ENCODE data around the gene MRO.
"Not testable (repeated sequence)": the region's sequence is repeated elsewhere in the genome, so short reads cannot be mapped to it uniquely, and the experiment has no call there.

Gene MRO

DNA sequence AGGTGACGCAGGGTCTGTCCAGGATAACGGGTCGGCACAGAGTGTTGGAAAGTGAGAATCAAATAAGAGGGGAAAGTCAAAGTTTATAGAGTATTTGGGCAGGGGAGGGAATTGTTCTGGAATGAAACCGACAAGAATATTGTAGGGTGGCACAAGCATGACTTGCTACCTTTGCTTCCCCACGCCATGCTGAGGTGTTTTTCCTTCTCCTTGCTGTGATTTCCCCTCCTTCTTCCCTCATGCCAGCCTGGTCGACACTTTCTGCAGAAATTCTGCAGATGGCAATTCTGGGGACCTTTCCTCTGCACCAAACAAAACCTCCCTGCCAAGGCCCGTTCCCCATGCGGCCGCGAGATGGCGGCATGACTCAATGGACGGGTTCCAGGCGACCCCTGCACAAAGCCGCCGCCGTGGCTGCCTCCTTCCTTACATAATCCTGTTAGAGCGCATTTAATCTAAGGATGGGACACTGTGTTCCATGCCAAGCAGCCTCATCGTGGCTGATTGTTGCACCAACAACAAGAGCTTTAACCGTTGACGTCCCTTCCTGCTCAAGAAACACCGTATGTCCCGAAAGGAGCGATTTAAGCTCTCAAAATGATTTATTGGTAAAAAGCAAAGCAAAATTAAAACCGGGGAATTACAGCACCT, at the start of gene MRO:
TSS of gene MRO (minus strand) at position 289 of the 651 bp plus-strand sequence. CDS start 10,616 bp downstream, outside the sequence.
- peak; percentile 21 to 61 for DNase-seq (ENCODE audit: low read depth in 1 of 2, low spot score in 1 of 2)
- TF ChIP-seq JUND (IDR thresholded peaks at IDR 0.05; ENCODE audit: low read depth): no peak
- in situ Hi-C loops (cut with HindIII; ENCODE audit: low pct_unique_long_range_greater_than_20kb, low sequenced_read_pairs): no loop called here

DNA sequence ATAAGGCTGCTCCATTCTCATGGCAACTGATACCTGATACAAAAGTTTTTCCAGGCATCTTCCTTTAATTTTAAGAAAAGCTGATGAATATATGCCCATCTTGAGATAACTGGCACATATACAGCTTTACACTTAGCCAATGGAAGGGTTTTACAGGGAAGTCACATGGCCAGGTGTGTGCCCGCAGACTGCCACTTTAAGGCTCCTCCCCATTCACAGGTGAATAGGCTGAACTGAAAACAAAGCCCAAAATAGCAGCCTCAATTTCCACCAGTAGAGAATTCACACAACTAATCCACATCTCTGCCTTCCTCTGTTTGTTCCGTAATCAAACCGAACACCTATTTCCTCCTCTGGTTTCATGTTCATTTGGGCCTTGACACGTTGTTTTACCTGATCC, 49.3 kb upstream of the MRO start:
- in situ Hi-C loops (cut with HindIII; ENCODE audit: low pct_unique_long_range_greater_than_20kb, low sequenced_read_pairs): no loop called here
- no peak for DNase-seq (ENCODE audit: low read depth in 1 of 2, low spot score in 1 of 2)
- TF ChIP-seq JUND (IDR thresholded peaks at IDR 0.05; ENCODE audit: low read depth): no peak

DNA sequence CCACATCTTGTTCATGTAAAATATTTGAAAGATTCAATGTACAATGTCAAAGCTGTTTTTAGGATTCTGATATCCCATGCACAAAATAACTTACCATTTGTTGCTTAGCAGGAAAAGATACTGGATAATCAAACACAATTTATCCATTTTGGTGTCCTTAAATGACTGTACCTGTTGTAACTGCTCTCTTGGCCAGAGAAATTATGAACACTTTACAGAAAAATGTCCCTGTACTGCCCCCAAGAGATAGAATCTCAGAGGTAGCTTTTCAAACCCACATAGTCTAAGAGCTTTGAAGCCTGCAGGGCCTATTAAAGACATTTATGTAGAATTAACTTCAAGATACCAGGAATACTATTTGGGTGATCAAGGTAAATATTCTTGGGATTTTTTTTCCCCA, 46.9 kb upstream of the MRO start:
- in situ Hi-C loops (cut with HindIII; ENCODE audit: low pct_unique_long_range_greater_than_20kb, low sequenced_read_pairs): no loop called here
- TF ChIP-seq JUND (IDR thresholded peaks at IDR 0.05; ENCODE audit: low read depth): no peak
- DNase-seq (ENCODE audit: low read depth in 1 of 2, low spot score in 1 of 2): no peak

DNA sequence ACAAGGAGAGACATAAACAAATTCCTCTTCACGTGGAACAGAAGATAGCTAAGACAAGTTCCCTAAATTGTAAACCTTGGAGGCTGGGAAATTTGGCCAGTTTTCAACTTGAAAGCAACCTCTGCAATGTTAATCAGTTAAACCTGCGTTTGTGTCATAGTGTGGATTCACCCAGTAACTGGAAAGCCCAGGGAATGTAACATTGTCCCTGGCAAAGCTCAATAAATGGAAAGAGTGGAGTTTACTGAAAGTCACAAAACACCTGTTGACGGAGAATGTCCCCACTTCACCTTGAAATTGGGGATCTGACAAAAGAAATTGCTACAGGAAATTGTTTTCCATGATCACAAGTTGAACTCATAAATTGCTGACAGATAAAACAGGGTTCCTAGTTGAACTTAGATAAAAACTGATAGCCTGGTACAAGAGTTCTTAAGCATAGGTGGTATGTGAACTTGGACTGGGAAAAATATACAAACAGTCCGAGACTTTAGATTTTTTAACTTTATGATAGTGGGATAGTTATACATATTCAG, 44.1 kb upstream of the MRO start:
- in situ Hi-C loops (cut with HindIII; ENCODE audit: low pct_unique_long_range_greater_than_20kb, low sequenced_read_pairs): no loop called here
- DNase-seq (ENCODE audit: low read depth in 1 of 2, low spot score in 1 of 2): no peak
- no peak for TF ChIP-seq JUND (IDR thresholded peaks at IDR 0.05; ENCODE audit: low read depth)

DNA sequence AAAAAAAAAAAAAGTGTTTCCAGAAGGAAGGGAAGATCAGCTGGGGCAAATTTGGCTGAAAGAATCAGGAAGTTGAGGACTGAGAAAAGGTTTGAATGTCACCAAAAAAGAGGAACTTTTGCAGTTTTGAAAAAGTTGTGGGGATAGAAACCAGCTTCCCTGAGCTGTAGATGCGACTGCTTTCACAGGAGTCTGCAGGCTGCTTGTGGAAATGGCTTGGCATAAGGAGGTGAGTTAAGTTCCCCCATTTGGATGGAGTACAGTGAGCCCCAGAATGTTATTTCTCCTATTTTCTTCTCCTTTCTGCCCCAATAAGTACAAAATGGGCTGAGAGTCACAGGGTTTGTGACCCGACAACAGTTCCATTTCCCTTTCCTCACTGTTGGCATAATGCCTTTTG, 42.6 kb upstream of the MRO start:
- TF ChIP-seq JUND (IDR thresholded peaks at IDR 0.05; ENCODE audit: low read depth): no peak
- no peak for DNase-seq (ENCODE audit: low read depth in 1 of 2, low spot score in 1 of 2)
- in situ Hi-C loops (cut with HindIII; ENCODE audit: low pct_unique_long_range_greater_than_20kb, low sequenced_read_pairs): no loop called here

DNA sequence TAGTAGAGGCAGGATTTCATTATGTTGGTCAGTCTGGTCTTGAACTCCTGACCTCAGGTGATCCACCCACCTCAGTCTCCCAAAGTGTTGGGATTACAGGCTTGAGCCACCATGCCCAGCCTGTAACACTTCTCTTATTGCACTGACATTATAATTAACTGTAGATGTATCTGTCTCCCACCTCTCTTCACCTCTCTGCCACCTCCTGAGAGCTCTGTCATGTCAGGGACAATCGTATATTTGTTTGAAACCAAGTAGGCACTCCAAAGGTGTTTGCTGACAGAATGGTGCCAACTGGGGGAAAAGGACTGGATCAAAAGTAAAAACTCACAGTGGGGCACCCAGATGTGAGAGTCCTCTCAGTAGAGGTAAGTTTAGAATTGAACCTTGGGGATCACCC, 41.8 kb upstream of the MRO start:
- TF ChIP-seq JUND (IDR thresholded peaks at IDR 0.05; ENCODE audit: low read depth): no peak
- in situ Hi-C loops (cut with HindIII; ENCODE audit: low pct_unique_long_range_greater_than_20kb, low sequenced_read_pairs): no loop called here
- DNase-seq (ENCODE audit: low read depth in 1 of 2, low spot score in 1 of 2): no peak

DNA sequence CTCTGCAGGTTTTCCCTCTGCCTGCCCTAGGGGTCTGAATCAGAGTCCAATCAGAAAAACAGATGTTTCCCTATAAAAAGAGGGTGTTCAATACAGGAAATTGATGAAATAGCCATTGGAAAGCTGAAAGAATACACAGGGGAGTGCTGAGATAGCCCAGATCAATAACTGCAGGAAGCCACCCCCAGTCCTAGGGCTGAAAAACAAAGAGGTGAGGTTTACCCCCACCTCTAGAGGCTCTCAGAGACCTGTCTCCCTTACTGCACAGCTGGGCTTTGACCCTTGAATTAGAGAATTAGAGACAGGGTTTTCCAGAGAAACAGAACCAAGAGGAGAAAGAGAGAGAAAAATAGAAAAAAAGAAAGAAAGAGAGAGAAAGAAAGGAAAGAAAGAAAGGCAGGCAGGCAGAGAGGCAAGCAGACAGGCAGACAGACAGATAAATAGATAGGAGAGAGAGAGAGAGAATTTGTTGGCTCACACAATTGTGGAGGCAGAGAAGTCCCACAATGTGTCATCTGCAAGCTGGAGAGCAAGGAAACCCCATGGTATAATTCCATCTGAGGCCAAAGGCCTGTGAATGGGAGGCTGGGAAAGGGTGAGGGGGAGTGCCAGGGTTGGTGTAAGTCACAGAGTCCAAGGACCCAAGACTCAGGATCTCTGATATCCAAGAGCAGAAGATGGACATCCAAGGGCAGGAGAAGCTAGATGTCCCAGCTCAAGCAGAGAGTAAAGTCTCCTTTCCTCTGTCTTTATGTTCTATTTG, 40.2 kb upstream of the MRO start:
- TF ChIP-seq JUND (IDR thresholded peaks at IDR 0.05; ENCODE audit: low read depth): no peak
- DNase-seq (ENCODE audit: low read depth in 1 of 2, low spot score in 1 of 2): no peak
- in situ Hi-C loops (cut with HindIII; ENCODE audit: low pct_unique_long_range_greater_than_20kb, low sequenced_read_pairs): no loop called here

DNA sequence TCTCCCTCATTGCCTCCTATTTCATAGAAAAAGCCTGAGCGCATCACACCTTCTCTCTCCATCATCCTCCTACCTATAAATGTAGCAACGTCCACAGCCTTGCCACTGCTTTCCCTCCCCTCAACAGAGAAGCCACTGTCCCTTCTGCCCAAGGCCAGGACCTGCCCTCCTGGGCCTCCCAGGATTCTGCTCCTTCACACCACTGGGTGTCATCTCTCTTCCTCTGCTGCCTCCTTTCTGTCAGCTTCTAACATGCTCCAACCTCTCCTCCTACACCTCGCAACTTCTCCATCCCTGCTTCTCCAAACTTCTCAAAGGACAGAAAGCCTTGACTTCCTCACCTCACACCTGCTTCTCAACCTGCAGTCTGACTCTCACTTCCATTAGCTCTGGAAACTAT, 37.9 kb upstream of the MRO start:
- no peak for DNase-seq (ENCODE audit: low read depth in 1 of 2, low spot score in 1 of 2)
- TF ChIP-seq JUND (IDR thresholded peaks at IDR 0.05; ENCODE audit: low read depth): no peak
- in situ Hi-C loops (cut with HindIII; ENCODE audit: low pct_unique_long_range_greater_than_20kb, low sequenced_read_pairs): no loop called here

DNA sequence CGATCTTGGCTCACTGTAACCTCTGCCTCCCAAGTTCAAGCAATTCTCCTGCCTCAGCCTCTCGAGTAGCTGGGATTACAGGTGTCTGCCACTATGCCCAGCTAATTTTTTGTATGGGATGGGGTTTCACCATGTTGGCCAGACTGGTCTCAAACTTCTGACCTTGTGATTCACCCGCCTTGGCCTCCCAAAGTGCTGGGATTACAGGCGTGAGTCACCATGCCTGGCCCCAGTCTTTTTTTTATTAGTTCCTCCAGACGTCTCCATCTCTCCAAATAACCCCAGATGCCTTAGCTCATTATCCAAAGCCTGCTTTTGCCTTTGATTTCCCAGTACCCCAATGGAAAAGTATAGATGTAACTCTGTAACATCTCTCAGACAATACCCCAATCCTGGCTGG, 37.4 kb upstream of the MRO start:
- in situ Hi-C loops (cut with HindIII; ENCODE audit: low pct_unique_long_range_greater_than_20kb, low sequenced_read_pairs); DNase-seq (ENCODE audit: low read depth in 1 of 2, low spot score in 1 of 2): not testable (repeated sequence)

DNA sequence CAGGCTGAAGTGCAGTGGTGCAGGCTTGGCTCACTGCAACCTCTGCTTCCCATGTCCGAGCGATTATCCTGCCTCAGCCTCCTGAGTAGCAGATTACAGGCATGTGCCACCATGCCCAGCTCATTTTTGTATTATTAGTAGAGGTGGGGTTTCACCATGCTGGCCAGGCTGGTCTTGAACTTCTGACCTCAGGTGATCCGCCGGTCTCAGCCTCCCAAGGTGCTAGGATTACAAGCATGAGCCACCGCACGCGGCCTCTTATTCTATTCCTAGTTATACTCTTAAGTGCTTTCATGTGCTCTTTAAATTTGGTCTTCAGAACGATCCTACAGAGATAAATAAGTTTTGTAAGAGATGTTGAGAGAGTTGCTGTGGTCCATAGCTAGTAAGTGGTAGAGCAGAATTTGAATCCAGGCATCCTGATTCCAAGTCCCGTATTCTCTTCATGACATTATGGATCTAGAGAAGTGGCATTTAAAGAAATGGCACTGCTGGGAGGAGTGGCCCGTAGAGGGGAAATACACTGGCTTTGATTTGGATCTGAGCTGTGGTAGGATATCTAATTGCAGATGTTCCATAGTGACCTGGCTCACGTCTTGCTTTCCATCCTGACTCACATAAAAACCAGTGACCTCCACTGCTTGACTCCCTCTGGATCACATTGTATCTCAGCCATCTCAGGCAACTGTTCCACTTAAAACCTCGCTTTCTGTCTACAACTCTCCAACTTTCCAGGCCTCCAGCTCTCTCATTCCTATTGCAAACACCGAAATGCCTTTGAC, 36.4 kb upstream of the MRO start:
- DNase-seq (ENCODE audit: low read depth in 1 of 2, low spot score in 1 of 2): no peak
- in situ Hi-C loops (cut with HindIII; ENCODE audit: low pct_unique_long_range_greater_than_20kb, low sequenced_read_pairs): no loop called here
- no peak for TF ChIP-seq JUND (IDR thresholded peaks at IDR 0.05; ENCODE audit: low read depth)

DNA sequence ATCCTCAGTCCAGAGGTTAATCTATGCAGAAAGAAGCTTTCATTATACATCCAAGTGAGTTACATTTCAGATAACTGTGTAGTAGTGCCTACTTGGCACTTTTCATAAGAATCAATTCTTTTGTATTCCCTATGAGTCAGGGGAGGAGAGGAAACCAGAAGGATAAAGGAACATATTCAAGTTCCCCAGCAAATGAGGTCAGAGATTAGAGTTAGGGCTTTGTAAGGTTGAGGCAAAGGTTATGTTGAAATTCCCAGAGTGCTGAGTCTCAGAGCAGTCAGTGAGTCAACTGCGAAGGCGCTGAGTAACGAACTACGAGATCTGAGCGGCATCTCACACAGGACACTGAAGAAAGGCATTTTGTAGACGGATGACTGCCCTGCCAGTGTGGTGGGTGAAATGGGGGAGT, 34.1 kb upstream of the MRO start:
- in situ Hi-C loops (cut with HindIII; ENCODE audit: low pct_unique_long_range_greater_than_20kb, low sequenced_read_pairs): no loop called here
- TF ChIP-seq JUND (IDR thresholded peaks at IDR 0.05; ENCODE audit: low read depth): no peak

DNA sequence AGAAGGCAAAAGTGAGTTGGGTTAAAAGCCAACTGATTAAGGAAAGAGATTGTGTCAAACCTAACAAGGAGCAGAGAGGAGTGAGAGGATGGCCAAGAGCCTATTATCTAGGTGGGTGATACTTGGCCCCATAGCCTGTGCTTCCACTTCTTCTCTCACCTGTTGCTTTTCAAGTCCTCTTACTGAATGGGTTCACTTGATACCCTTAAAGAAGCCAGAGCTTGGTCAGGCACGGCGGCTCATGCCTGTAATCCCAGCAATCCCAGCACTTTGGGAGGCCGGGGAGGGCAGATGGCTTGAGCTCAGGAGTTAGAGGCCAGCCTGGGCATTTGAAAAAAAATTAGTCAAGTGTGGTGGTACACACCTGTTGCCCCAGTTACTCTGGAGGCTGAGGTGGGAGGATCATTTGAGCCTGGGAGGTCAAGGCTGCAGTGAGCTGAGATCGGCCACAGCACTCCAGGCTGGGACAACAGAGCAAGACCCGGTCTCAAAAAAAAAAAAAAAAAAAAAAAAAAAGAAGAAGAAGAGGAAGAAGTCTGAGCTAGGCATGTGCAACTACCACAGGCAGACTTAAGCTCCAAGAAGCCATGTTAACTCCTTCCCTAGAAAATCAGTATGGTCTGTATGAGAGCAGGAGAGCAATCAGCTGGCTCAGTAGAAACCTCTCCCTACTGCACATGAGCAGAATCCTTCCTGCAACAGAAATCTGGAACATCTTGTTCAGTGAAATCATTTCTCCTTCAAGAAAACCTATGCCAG, 30.7 kb upstream of the MRO start:
- no peak for TF ChIP-seq JUND (IDR thresholded peaks at IDR 0.05; ENCODE audit: low read depth)
- in situ Hi-C loops (cut with HindIII; ENCODE audit: low pct_unique_long_range_greater_than_20kb, low sequenced_read_pairs): no loop called here
- no peak for DNase-seq (ENCODE audit: low read depth in 1 of 2, low spot score in 1 of 2)

More for the DNA sequence above, 34.1 kb upstream of the MRO start:
- no peak for DNase-seq (ENCODE audit: low read depth in 1 of 2, low spot score in 1 of 2)

All from T47D (cell line).